ENCODE data around the gene FTH1. TPM values are rescaled to one million over a fixed set of nuclear protein-coding genes. Genes with fewer than 3 reads are reported as not detected.
A peak's percentile ranks its signal among the peaks of the same experiment; 100 is the strongest.

Gene FTH1
- total RNA-seq, 1 donor from 2014 or later = 585 TPM

- DNase-seq (ENCODE audit: low spot score) = no peak
- no peaks in the 10 kb centered on the region for H3K9me3 Mint-ChIP-seq
- H3K4me3 Mint-ChIP-seq (ENCODE audit: low read depth) = no peak overlapping the region
- intact Hi-C loops (cut with micrococcal nuclease) = loop anchor here (5.0 kb wide), 1 partner anchor 143 kb away; no protein-coding TSS in a partner anchor
- no peaks in the 10 kb centered on the region for H3K27me3 Mint-ChIP-seq (ENCODE audit: low read depth)
- H3K36me3 Mint-ChIP-seq (ENCODE audit: low read depth) = no peaks in the 10 kb centered on the region
- peaks cover 31% of the 10 kb centered on the region for H3K4me1 Mint-ChIP-seq (ENCODE audit: low read depth)
- no peak overlapping the region for H3K27ac Mint-ChIP-seq
Measured at GRCh38 chr11:61974766-61975631, 7.6 kb upstream of the FTH1 start.

GRCh38 chr11:61973476-61974162 is 6.2 kb upstream of the FTH1 start:
- H3K27ac Mint-ChIP-seq = peak overlapping the region; percentile 30
- H3K36me3 Mint-ChIP-seq (ENCODE audit: low read depth) = no peaks in the 10 kb centered on the region
- H3K9me3 Mint-ChIP-seq = no peaks in the 10 kb centered on the region
- H3K4me1 Mint-ChIP-seq (ENCODE audit: low read depth) = peaks cover 40% of the 10 kb centered on the region
- intact Hi-C loops (cut with micrococcal nuclease) = loop anchor here (5.0 kb wide), 1 partner anchor 141 kb away; no protein-coding TSS in a partner anchor
- no peak overlapping the region for H3K4me3 Mint-ChIP-seq (ENCODE audit: low read depth)
- H3K27me3 Mint-ChIP-seq (ENCODE audit: low read depth) = no peaks in the 10 kb centered on the region
- DNase-seq (ENCODE audit: low spot score) = no peak

- no peaks in the 10 kb centered on the region for H3K9me3 Mint-ChIP-seq
- intact Hi-C loops (cut with micrococcal nuclease) = loop anchor here (5.0 kb wide), 1 partner anchor 141 kb away; no protein-coding TSS in a partner anchor
- peaks cover 46% of the 10 kb centered on the region for H3K4me1 Mint-ChIP-seq (ENCODE audit: low read depth)
- no peaks in the 10 kb centered on the region for H3K36me3 Mint-ChIP-seq (ENCODE audit: low read depth)
- no peaks in the 10 kb centered on the region for H3K27me3 Mint-ChIP-seq (ENCODE audit: low read depth)
- H3K27ac Mint-ChIP-seq = peak overlapping the region; percentile 74
- H3K4me3 Mint-ChIP-seq (ENCODE audit: low read depth) = peak overlapping the region; percentile 28
- peak; percentile 6 for DNase-seq (ENCODE audit: low spot score)
Measured at GRCh38 chr11:61972672-61973475, 5.4 kb upstream of the FTH1 start.

- intact Hi-C loops (cut with micrococcal nuclease) = loop anchor here (5.0 kb wide), 1 partner anchor 140 kb away; no protein-coding TSS in a partner anchor
- Mint-ChIP-seq H3K27me3 (ENCODE audit: low read depth) (no peaks in the 10 kb centered on the region), H3K4me1 (ENCODE audit: low read depth) (peaks cover 42% of the 10 kb centered on the region), H3K36me3 (ENCODE audit: low read depth) (no peaks in the 10 kb centered on the region), H3K9me3 (no peaks in the 10 kb centered on the region), H3K4me3 (ENCODE audit: low read depth) (peak overlapping the region; percentile 28), H3K27ac (peak overlapping the region; percentile 74)
- DNase-seq (ENCODE audit: low spot score) = no peak
Measured at GRCh38 chr11:61972112-61972671, 4.8 kb upstream of the FTH1 start.

- no peak overlapping the region for H3K4me3 Mint-ChIP-seq (ENCODE audit: low read depth)
- DNase-seq (ENCODE audit: low spot score) = peak; percentile 25
- intact Hi-C loops (cut with micrococcal nuclease) = loop anchor here (5.0 kb wide), 1 partner anchor 139 kb away; no protein-coding TSS in a partner anchor
- H3K9me3 Mint-ChIP-seq = no peaks in the 10 kb centered on the region
- H3K27ac Mint-ChIP-seq = peak overlapping the region; percentile 71
- H3K36me3 Mint-ChIP-seq (ENCODE audit: low read depth) = peaks cover 4% of the 10 kb centered on the region
- peaks cover 43% of the 10 kb centered on the region for H3K4me1 Mint-ChIP-seq (ENCODE audit: low read depth)
- no peaks in the 10 kb centered on the region for H3K27me3 Mint-ChIP-seq (ENCODE audit: low read depth)
Measured at GRCh38 chr11:61971248-61972111, 4.0 kb upstream of the FTH1 start.

- Mint-ChIP-seq H3K27ac (no peak overlapping the region), H3K4me1 (ENCODE audit: low read depth) (peaks cover 47% of the 10 kb centered on the region), H3K4me3 (ENCODE audit: low read depth) (no peak overlapping the region), H3K36me3 (ENCODE audit: low read depth) (peaks cover 14% of the 10 kb centered on the region), H3K27me3 (ENCODE audit: low read depth) (no peaks in the 10 kb centered on the region), H3K9me3 (no peaks in the 10 kb centered on the region)
- no peak for DNase-seq (ENCODE audit: low spot score)
- intact Hi-C loops (cut with micrococcal nuclease) = loop anchor here (5.0 kb wide), 1 partner anchor 138 kb away; no protein-coding TSS in a partner anchor
Measured at GRCh38 chr11:61969838-61970662, 2.6 kb upstream of the FTH1 start.

- H3K4me1 Mint-ChIP-seq (ENCODE audit: low read depth) = peaks cover 53% of the 10 kb centered on the region
- DNase-seq (ENCODE audit: low spot score) = no peak
- no peaks in the 10 kb centered on the region for H3K27me3 Mint-ChIP-seq (ENCODE audit: low read depth)
- H3K4me3 Mint-ChIP-seq (ENCODE audit: low read depth) = peak overlapping the region; percentile 28
- H3K9me3 Mint-ChIP-seq = no peaks in the 10 kb centered on the region
- intact Hi-C loops (cut with micrococcal nuclease) = no loop called here
- peaks cover 21% of the 10 kb centered on the region for H3K36me3 Mint-ChIP-seq (ENCODE audit: low read depth)
- H3K27ac Mint-ChIP-seq = peak overlapping the region; percentile 23
Measured at GRCh38 chr11:61969391-61969758, 1.9 kb upstream of the FTH1 start.

- Mint-ChIP-seq H3K27ac (peak overlapping the region; percentile 89), H3K36me3 (ENCODE audit: low read depth) (peaks cover 26% of the 10 kb centered on the region), H3K4me3 (ENCODE audit: low read depth) (peak overlapping the region; percentile 85), H3K4me1 (ENCODE audit: low read depth) (peaks cover 58% of the 10 kb centered on the region), H3K9me3 (no peaks in the 10 kb centered on the region), H3K27me3 (ENCODE audit: low read depth) (no peaks in the 10 kb centered on the region)
- intact Hi-C loops (cut with micrococcal nuclease) = no loop called here
- DNase-seq (ENCODE audit: low spot score) = no peak
Measured at GRCh38 chr11:61968758-61969390, 1.4 kb upstream of the FTH1 start.

- Mint-ChIP-seq H3K9me3 (no peaks in the 10 kb centered on the region), H3K27ac (peak overlapping the region; percentile 89)
Measured at GRCh38 chr11:61967924-61968757, 707 bp upstream of the FTH1 start.

GRCh38 chr11:61966734-61967115 is 709 bp downstream of the FTH1 start:
- H3K27ac Mint-ChIP-seq = peak overlapping the region; percentile 72

More at GRCh38 chr11:61967924-61968757, 707 bp upstream of the FTH1 start:
- Mint-ChIP-seq H3K27me3 (ENCODE audit: low read depth) (no peaks in the 10 kb centered on the region), H3K36me3 (ENCODE audit: low read depth) (peaks cover 33% of the 10 kb centered on the region), H3K4me1 (ENCODE audit: low read depth) (peaks cover 61% of the 10 kb centered on the region), H3K4me3 (ENCODE audit: low read depth) (peak overlapping the region; percentile 85)
- intact Hi-C loops (cut with micrococcal nuclease) = loop anchor here (1.0 kb wide), 1 partner anchor 57 kb away; no protein-coding TSS in a partner anchor
- DNase-seq (ENCODE audit: low spot score) = peak; percentile 45

More at GRCh38 chr11:61966734-61967115, 709 bp downstream of the FTH1 start:
- Mint-ChIP-seq H3K9me3 (no peaks in the 10 kb centered on the region), H3K36me3 (ENCODE audit: low read depth) (peaks cover 40% of the 10 kb centered on the region), H3K4me1 (ENCODE audit: low read depth) (peaks cover 55% of the 10 kb centered on the region), H3K4me3 (ENCODE audit: low read depth) (peak overlapping the region; percentile 93), H3K27me3 (ENCODE audit: low read depth) (no peaks in the 10 kb centered on the region)
- intact Hi-C loops (cut with micrococcal nuclease) = loop anchor here (1.0 kb wide), 1 partner anchor 59 kb away; no protein-coding TSS in a partner anchor
- peak; percentile 38 for DNase-seq (ENCODE audit: low spot score)

Measured in activated T-helper 2 cell treated with anti-CD3 and anti-CD28 coated beads, Interferon-gamma antibody, Interleukin-2, Interleukin-4, amounts not matched to agents 10 μg/mL and 5 μg/mL and 100 μg/mL, durations not matched to agents 14 hours and 24 hours and 36 hours (primary cell).